GM18507 (cell line): ENCODE results near the gene RASGEF1B.
"Not testable (repeated sequence)": the region's sequence is repeated elsewhere in the genome, so short reads cannot be mapped to it uniquely, and the experiment has no call there.

ENCODE experiments used
- DNase-seq: peaks from one replicate; pipeline ENCODE4 v3.0.0; 2011; ENCODE audit warnings: low read depth; ENCODE audit not compliant: insufficient read length; ENCODE audit errors: extremely low spot score
- FAIRE-seq: peaks from 2 replicates; lab custom pipeline; 2011; peaks lifted over from hg19 to GRCh38; lab: Jason Lieb, UNC

Gene RASGEF1B

GRCh38 chr4:81499840-81500239, 28.1 kb upstream of the RASGEF1B start:
- no peak for FAIRE-seq
- DNase-seq = no peak

DNA sequence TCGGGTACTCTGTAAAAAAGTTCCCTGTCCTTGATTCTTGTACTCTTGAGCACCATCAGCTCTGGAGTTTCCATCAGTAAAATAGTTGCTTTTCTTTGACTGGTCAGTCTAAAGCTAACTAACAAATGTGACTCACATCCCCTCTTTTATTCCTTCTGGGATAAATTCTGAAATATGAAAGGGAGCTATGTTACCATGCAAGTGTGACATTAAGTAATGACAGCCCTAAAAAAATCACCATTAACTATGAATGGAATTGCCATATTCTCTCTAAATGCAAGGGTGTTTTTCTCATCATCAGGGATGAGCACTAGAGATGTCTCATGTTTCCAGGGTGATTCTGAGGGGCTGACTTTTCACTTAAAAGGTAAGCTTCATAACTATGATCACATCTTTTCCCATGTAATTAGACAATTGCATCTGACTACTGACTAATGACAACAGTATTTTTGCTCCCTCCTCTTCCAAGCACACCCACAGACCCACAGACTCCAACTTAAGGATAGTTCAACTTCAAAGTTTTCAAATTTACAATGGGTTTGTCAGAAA, 26.9 kb upstream of the RASGEF1B start:
- no peak for DNase-seq
- FAIRE-seq = no peak

GRCh38 chr4:81498046-81498445, 26.3 kb upstream of the RASGEF1B start:
- FAIRE-seq (no peak), DNase-seq (no peak)

DNA sequence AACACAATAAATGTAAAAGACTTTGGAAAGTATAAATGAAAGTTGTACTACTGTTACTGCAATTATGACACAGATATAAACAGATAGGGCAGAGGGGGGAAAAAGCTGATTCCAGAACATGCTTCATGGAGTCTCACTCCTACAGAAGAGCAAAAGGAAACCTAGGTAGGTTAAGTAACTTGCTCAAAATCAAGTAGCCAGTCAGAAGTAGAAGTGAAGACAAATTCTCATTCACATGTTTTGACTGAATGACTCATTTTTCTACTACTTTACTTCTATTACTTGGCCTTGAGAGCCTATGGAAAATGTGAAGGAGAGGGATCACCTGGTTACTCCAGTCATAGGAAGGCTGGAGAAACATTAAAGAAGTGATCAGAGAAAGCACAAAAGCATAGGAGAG, 23.6 kb upstream of the RASGEF1B start:
- no peak for FAIRE-seq
- no peak for DNase-seq

DNA sequence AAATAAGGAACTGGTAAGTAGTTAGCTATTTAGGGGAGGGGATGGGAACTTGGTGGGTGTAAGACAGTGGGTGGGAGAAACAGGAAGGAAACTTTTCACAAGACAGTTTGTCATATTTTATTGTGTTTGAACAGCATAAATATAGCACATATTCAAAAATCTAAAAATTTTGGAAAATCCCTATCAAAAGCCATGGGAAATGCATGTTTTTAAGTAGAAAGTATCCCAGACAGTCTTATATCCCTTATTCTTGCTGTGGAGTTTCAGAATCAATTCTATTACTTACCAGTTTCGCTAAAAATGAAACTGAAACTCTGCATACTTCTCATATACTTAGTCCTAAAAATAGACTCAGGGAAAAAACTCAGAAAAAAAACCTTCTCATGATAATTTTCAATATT, 22.3 kb upstream of the RASGEF1B start:
- FAIRE-seq = peak; percentile 46
- DNase-seq = no peak

DNA sequence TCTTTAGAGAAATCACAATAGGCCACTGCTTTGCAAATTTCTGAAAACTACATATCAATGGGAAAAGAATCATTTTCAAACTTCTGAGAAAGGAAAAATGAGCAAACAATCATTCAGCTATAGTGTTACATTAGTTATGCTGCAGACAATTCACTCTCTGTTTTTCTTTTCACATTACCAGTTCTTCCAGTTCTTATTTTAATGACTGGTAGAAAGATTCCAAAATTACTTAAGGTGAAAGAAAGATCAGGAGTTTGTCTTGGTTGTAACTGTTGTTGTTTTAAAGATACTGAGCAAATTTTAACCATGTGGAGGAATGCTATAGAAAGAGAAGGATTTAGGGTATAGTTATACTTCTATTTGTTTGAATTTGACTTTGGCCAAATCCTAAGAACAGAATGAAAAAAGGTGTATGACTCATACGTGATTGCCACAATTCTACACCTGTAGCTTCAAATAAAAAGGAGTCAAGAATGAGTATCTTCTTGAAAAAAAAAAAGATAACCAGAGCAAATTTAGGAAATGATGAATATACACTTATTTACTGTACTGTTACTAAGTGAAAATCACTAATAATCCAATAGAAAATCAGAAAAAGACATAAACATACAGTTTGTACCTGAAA, 21.0 kb upstream of the RASGEF1B start:
- DNase-seq (no peak), FAIRE-seq (no peak)

GRCh38 chr4:81491943-81492342, 20.2 kb upstream of the RASGEF1B start:
- FAIRE-seq (no peak), DNase-seq (no peak)

DNA sequence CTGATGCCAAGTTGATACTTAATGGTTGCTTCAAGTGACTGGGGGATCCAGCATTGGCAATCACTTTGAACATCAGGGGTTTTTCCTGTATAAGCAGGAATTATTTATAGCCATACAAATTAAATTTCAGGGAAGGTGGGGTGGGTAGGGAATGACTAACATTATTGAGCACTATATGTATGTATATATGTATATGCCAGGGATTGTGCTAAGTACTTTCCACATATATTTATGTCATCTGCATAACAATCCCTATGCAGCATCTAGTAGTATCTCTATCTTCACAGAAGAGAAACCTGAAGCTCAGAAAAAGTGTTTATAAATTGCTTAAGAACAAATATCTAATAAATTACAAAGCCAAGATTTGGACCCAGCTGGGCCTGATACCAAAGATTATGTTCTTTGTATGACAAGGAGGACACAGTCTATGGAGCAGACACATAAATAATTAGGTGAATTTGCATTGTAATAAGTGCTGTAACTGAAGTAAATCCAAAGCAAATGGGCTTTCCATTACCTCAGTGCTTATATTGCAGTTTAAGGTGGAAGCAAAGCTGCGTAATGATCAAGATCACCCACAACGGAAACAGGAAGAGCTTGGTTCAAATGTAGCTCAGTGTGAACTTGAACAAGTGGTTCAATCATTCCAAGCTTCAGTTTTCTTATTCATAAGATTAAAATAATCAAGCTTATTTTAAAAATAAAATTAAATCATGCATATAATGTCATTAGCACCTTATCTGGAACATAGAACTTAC, 18.9 kb upstream of the RASGEF1B start:
- no peak for DNase-seq
- no peak for FAIRE-seq

GRCh38 chr4:81486502-81486901, 14.8 kb upstream of the RASGEF1B start:
- DNase-seq = no peak
- no peak for FAIRE-seq

DNA sequence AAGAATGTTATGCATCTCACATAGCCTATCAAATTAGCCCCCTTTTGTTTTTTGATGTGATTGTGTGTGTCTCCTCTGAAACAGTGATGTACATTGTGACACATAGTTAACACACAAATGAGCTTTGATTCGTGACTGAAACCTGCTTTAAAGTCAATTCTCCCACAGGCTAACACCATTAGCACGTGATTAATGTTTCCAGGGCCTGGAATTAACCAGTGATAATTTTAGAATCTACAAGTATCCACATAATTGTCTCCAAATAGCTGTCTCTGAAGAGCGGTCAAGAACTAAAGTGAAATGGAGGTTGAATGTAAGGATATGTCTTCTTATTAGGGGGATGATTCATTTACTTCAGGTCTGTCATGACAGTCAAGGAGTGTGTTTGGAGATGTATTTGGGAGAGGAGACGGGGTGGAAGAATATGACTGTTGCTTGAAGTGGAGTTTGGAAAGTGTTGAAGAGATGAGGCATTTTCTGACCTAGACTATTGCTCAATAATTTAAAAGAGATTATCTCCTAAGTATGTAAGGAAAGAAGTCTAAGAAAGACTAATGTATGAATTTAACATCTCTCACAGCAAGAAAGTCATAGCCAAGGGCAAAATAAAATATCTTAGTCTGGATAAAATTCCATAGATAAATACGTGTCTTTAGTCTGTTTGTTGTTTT, 13.7 kb upstream of the RASGEF1B start:
- DNase-seq = no peak
- FAIRE-seq = no peak

DNA sequence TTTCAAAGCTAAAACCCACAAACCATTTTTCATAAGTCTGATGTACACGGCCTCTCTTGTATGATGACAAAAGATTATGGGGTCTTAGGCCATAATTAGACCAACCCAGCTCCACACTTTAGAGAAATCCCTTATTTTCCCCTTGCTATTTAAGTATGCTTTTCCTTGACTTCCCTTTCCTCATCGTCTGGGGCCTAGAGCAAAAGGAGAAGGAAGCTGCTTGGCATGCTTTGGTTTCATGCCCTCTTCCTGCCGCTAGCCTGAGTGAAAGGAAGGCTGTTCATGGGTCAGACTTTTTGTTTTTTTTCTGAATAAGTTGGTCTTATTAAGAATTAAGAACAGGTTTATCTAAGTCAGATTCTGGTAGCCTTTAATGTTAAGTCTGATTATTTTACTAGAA, 10.6 kb upstream of the RASGEF1B start:
- no peak for DNase-seq
- FAIRE-seq = no peak

GRCh38 chr4:81481151-81481550, 9.4 kb upstream of the RASGEF1B start:
- no peak for FAIRE-seq
- no peak for DNase-seq

GRCh38 chr4:81479573-81479972, 7.9 kb upstream of the RASGEF1B start:
- not testable (repeated sequence) for DNase-seq, FAIRE-seq

DNA sequence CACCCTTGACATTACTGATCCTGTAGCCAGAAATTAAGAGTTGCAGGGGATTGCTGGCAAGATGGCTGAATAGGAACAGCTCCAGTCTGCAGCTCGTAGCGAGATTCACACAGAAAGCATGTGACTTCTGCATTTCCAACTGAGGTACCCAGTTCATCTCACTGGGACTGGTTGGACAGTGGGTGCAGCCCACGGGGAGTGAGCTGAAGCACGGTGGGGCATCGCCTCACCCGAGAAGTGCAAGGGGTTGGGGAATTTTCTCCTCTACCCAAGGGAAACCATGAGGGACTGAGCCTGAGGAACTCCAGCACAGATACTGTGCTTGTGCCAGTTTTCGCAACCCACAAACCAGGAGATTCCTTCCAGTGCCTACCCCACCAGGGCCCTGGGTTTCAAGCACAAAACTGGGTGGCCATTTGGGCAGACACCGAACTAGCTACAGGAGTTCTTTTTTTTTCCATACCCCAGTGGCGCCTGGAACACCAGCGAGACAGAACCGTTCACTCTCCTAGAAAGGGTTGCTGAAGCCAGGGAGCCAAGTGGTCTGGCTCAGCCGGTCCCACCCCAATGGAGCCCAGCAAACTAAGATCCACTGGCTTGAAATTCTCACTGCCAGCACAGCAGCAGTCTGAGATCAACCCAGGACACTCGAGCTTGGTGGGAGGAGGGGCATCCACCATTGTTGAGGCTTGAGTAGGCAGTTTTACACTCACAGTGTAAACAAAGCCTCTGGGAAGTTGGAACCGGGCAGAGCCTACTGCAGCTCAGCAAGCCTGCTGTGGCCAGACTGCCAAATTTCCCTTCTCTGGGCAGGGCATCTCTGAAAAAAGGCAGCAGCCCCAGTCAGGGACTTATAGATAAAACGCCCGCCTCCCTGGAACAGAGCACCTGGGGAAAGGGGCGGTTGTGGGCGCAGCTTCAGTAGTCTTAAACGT, 1.9 kb upstream of the RASGEF1B start:
- FAIRE-seq, DNase-seq: not testable (repeated sequence)

DNA sequence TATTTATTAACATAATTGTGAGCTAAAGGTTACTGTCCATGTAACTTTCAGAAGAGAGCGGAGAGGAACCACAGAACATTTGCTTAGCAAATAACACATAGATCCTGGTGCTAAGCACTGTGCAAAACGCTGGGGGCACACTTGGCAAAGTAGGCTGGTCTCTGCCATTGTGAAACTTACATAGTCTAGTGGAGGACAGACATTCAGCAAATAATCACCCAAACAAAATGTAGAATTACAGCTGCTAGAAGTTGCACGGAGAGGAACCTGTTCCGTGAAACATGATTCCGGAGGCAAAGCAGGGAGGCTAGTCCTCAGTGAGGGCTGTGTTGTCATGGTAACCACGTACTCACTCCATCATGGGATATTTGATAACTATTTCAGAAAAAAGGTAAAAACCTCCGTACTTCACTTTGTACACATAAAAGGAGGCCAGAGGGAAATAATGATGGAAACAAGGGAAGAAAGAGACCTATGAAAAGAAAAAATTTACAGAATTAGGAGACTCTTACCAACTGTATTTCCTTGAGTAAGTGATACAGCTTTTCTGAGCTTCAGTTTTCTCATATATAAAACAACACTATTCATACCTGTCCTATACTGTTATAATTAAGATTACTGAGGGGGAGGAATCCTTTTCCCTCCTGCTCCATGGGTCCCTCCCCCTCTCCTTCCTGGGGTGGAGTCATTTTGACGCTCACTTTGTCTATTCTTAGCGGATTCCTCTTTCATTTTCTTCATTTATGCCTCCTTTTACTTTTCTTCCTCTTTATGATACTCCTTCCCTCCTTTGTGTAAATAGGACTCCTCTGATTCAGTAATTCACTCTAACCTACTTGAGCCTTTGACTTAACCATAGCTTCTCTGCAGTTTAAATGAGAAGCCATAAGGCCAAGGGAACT, 825 bp upstream of the RASGEF1B start:
- peak; percentile 50 for FAIRE-seq
- no peak for DNase-seq

GRCh38 chr4:81471298-81471587, 464 bp downstream of the RASGEF1B start:
- DNase-seq = no peak

GRCh38 chr4:81470456-81471297, 1.0 kb downstream of the RASGEF1B start:
- no peak for DNase-seq
- no peak for FAIRE-seq

More at GRCh38 chr4:81471298-81471587, 464 bp downstream of the RASGEF1B start:
- FAIRE-seq = no peak
